Panc1 (cell line): ENCODE data around the gene TLCD1.

Experiments
- CTCF ChIP-seq: fragments of 450-650 bp; IDR thresholded peaks from 2 replicates; pipeline ENCODE4 v1.5.1; 2017; ENCODE audit warnings: mild to moderate bottlenecking
- POLR2AphosphoS5 ChIP-seq: IDR thresholded peaks from 2 replicates; pipeline ENCODE4 v1.6.1; 2012; ENCODE audit warnings: mild to moderate bottlenecking, low read depth, low read length, moderate library complexity
- SIN3A ChIP-seq: IDR thresholded peaks from 2 replicates; pipeline ENCODE4 v1.6.1; 2012; ENCODE audit warnings: low read depth, mild to moderate bottlenecking, low read length, moderate library complexity, borderline replicate concordance; ENCODE audit not compliant: insufficient read depth

- TF ChIP-seq CTCF: no peak
- TF ChIP-seq SIN3A: no peak
- no peak for TF ChIP-seq POLR2AphosphoS5
Observed at GRCh38 chr17:28700278-28700677, 25.8 kb downstream of the TLCD1 start.
